Calu3 (cell line): ENCODE data around the gene MYO1E. TPM values are rescaled to one million over a fixed set of nuclear protein-coding genes. Genes with fewer than 3 reads are reported as not detected.

Source experiments
- BruUV-seq: library from RNA; stranded (reverse); fragments of 400-500 nt; replicated peaks from 2 replicates; lab custom pipeline; 2021; lab: Mats Ljungman, UMichigan
- CTCF ChIA-PET: fragments of 300-600 bp; sonication (Branson Sonifier 250); formaldehyde crosslinking; loops from one replicate; lab custom pipeline; 2022; ENCODE audit warnings: antibody characterized with exemption; lab: Charles Lee
- DNase-seq: peaks from one replicate; pipeline ENCODE4 v3.0.0; 2022
- H3K27ac Mint-ChIP-seq: one replicate; pipeline ENCODE4 v1.8.0; 2022; ENCODE audit warnings: mixed read lengths; ENCODE audit not compliant: unreplicated experiment
- H3K27me3 Mint-ChIP-seq: one replicate; pipeline ENCODE4 v1.8.0; 2022; ENCODE audit warnings: mixed read lengths; ENCODE audit not compliant: unreplicated experiment
- H3K36me3 Mint-ChIP-seq: one replicate; pipeline ENCODE4 v1.8.0; 2022; ENCODE audit warnings: mild to moderate bottlenecking, moderate library complexity, mixed read lengths; ENCODE audit not compliant: insufficient read depth, unreplicated experiment
- H3K4me1 Mint-ChIP-seq: one replicate; pipeline ENCODE4 v1.8.0; 2022; ENCODE audit warnings: mild to moderate bottlenecking, low read depth, mixed read lengths; ENCODE audit not compliant: unreplicated experiment
- H3K4me3 Mint-ChIP-seq: one replicate; pipeline ENCODE4 v1.8.0; 2022; ENCODE audit warnings: mild to moderate bottlenecking, low read depth, moderate library complexity, mixed read lengths; ENCODE audit not compliant: unreplicated experiment
- H3K9me3 Mint-ChIP-seq: one replicate; pipeline ENCODE4 v1.8.0; 2022; ENCODE audit warnings: low read depth, mixed read lengths; ENCODE audit not compliant: unreplicated experiment
- intact Hi-C: fragments of 100-400 bp; cut with micrococcal nuclease; formaldehyde crosslinking; loops from one replicate; pipeline ENCODE4 v1.10.0; 2022; ENCODE audit not compliant: unreplicated experiment
- total RNA-seq: library from RNA; stranded (reverse); gene quantifications from 2 replicates; pipeline ENCODE4 v1.2.3, GENCODE V29; 2022
- TF ChIP-seq, protein P1 (sequence below): fragments of 200-600 bp; IDR thresholded peaks from one replicate; pipeline ENCODE4 v1.8.0; 2022; ENCODE audit warnings: antibody characterized with exemption; ENCODE audit not compliant: unreplicated experiment

Gene MYO1E
- total RNA-seq, 1 experiment from 2014 or later: 617 TPM

DNA sequence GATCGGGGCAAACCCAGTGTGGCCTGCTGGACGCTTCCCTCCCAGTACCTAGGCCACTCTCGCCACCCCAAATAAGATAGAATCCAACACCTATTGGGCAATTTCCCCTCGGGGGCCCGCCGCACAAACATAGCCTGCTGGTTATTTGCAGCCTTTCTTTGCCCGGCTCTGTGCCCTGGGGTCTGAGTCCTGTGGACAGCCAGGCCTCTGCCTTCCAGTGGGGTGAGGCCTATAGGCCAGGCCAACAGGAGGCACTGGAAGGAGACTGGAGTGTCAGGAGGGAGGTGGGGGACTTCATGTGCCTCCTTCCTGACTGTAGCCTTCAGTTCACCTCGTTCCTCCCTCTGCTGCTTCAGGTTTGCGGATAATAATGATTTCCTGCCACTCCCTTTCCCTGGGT lies 213.5 kb downstream of the MYO1E start:
- Mint-ChIP-seq H3K27ac (peak overlapping the region; percentile 40), H3K4me3 (no peak overlapping the region), H3K4me1 (no peaks in the 10 kb centered on the region), H3K9me3 (no peaks in the 10 kb centered on the region), H3K27me3 (no peaks in the 10 kb centered on the region), H3K36me3 (peaks cover 82% of the 10 kb centered on the region)
- no TSS peak for BruUV-seq
- CTCF ChIA-PET: interaction anchor here (0.6 kb wide), 1 partner anchor 44 kb away, joined by 3 read pairs; no protein-coding TSS in a partner anchor
- no peak for DNase-seq
- TF ChIP-seq, protein P1, sequence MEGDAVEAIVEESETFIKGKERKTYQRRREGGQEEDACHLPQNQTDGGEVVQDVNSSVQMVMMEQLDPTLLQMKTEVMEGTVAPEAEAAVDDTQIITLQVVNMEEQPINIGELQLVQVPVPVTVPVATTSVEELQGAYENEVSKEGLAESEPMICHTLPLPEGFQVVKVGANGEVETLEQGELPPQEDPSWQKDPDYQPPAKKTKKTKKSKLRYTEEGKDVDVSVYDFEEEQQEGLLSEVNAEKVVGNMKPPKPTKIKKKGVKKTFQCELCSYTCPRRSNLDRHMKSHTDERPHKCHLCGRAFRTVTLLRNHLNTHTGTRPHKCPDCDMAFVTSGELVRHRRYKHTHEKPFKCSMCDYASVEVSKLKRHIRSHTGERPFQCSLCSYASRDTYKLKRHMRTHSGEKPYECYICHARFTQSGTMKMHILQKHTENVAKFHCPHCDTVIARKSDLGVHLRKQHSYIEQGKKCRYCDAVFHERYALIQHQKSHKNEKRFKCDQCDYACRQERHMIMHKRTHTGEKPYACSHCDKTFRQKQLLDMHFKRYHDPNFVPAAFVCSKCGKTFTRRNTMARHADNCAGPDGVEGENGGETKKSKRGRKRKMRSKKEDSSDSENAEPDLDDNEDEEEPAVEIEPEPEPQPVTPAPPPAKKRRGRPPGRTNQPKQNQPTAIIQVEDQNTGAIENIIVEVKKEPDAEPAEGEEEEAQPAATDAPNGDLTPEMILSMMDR: no peak
- intact Hi-C loops: no loop called here

DNA sequence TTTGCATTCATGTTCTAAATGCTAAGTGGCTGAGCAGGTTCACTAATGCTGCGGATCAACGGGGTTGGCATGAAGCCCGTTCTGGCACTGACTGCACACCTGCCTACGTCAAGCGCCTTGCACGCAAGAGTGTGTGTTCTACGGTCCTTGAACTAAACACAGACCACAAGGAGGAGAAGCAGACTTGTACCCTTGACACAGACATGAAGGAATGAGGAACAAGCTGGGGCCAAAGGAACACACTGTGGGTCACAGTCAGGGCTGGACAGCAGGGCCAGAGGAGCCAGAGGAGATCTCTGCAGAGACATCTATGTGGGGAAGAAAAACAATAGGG lies 214.0 kb downstream of the MYO1E start:
- Mint-ChIP-seq H3K4me3 (no peak overlapping the region), H3K27ac (peak overlapping the region; percentile 40), H3K27me3 (no peaks in the 10 kb centered on the region), H3K4me1 (no peaks in the 10 kb centered on the region), H3K9me3 (no peaks in the 10 kb centered on the region), H3K36me3 (peaks cover 82% of the 10 kb centered on the region)
- TF ChIP-seq, protein P1: no peak
- no peak for DNase-seq
- BruUV-seq: no TSS peak
- CTCF ChIA-PET: interaction anchor here (0.6 kb wide), 1 partner anchor 43 kb away, joined by 3 read pairs; no protein-coding TSS in a partner anchor
- intact Hi-C loops: no loop called here

DNA sequence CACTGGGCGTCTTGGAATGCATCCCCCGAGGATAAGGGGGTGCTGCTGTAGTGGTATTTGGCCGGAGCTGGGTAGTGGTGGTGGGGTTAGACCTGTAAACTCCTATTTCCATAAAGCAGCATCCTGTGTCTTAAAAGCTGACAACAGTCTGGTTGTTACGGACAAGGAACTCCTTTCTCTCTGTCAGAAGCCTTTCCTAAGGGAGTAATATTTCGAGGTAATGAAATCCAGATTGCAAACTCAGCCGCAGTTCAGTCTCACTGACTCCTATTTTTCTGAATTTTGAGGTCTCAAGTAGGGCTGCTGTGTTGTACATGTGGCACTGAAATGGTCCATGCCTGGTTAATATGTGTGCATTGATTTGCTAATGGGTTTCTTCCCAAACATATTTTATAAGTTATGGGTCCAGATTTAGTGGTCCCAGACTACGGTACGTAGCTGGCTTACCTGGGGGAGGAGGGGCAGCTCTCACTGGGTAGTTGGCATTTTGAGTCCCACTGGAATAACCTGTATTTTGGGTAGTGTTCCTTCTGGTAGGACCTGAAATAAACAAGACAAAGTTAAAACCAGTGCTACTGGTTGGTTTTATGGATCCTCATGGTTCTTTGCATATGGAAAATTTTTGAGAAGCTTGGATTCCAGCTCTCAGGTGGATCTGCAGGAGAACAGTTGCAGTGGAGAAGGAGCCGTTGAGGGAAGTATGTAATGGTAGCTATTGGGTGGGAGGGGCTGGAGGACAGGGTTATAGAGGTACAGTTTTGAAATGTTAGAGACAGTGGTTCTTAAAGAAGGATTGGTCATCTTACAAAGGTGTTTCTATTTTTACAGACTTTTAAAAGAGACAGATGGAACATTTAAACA lies 214.6 kb downstream of the MYO1E start:
- Mint-ChIP-seq H3K4me3 (no peak overlapping the region), H3K36me3 (peaks cover 82% of the 10 kb centered on the region), H3K4me1 (no peaks in the 10 kb centered on the region), H3K9me3 (no peaks in the 10 kb centered on the region), H3K27me3 (no peaks in the 10 kb centered on the region), H3K27ac (peak overlapping the region; percentile 40)
- BruUV-seq: no TSS peak
- intact Hi-C loops: no loop called here
- TF ChIP-seq, protein P1: no peak
- CTCF ChIA-PET: no interaction called here
- DNase-seq: no peak

DNA sequence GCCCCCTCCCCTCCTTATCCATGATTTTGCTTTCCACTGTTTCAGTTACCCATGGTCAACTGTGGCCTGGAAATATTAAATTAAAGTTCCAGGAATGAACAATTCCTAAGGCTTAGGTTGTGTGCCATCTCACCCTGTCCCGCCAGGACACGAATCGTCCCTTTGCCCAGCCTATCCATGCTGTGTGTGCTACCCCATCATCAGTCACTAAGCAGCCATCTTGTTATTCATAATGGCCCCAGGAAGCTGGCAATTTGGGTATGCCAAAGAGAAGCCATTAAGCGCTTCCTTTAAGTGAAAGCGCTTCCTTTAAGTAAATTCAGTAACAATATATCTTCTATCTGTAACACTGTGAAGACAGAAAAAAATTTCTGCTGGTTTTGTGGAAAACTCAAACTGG lies 215.3 kb downstream of the MYO1E start:
- intact Hi-C loops: no loop called here
- no peak for DNase-seq
- no peaks in the 10 kb centered on the region for H3K27me3 Mint-ChIP-seq
- H3K4me3 Mint-ChIP-seq: no peak overlapping the region
- H3K9me3 Mint-ChIP-seq: no peaks in the 10 kb centered on the region
- peaks cover 82% of the 10 kb centered on the region for H3K36me3 Mint-ChIP-seq
- CTCF ChIA-PET: no interaction called here
- H3K4me1 Mint-ChIP-seq: no peaks in the 10 kb centered on the region
- no peak overlapping the region for H3K27ac Mint-ChIP-seq
- BruUV-seq: no TSS peak
- TF ChIP-seq, protein P1: no peak
